Ovary (tissue), 3 donors: ENCODE data around the gene CCDC63.

Experiments
- CTCF ChIP-seq, 3 donors: fragments of 450-650 bp in 2 of 3; fragments of 200-600 bp in 1 of 3; IDR thresholded peaks; one replicate each; pipeline versions ENCODE4 v1.5.1 to v1.8.0; 2016 to 2022; ENCODE audit warnings: antibody characterized with exemption in 3 of 3, mild to moderate bottlenecking in 1 of 3
- EP300 ChIP-seq: sonication (generic); formaldehyde crosslinking; IDR thresholded peaks from one replicate; pipeline ENCODE4 v1.6.1; 2017; ENCODE audit warnings: antibody characterized with exemption
- POLR2A ChIP-seq: fragments of 450-650 bp; IDR thresholded peaks from one replicate; pipeline ENCODE4 v1.6.1; 2017; ENCODE audit warnings: antibody characterized with exemption, mild to moderate bottlenecking, moderate library complexity
- donor health status: DM: no; HTN: no; CAD: no.

GRCh38 chr12:110861729-110862128 is 14.9 kb downstream of the CCDC63 start:
- TF ChIP-seq CTCF (IDR thresholded peaks at IDR 0.05) (no peak), POLR2A (no peak), EP300 (no peak)
